Measurements from ENCODE around the gene ADAMTS12. TPM values are rescaled to one million over a fixed set of nuclear protein-coding genes. Genes with fewer than 3 reads are reported as not detected.

ADAMTS12 gene
- total RNA-seq, 4 donors from 2014 or later, result 0.49 to 3.1 (median 2.5) TPM

DNA sequence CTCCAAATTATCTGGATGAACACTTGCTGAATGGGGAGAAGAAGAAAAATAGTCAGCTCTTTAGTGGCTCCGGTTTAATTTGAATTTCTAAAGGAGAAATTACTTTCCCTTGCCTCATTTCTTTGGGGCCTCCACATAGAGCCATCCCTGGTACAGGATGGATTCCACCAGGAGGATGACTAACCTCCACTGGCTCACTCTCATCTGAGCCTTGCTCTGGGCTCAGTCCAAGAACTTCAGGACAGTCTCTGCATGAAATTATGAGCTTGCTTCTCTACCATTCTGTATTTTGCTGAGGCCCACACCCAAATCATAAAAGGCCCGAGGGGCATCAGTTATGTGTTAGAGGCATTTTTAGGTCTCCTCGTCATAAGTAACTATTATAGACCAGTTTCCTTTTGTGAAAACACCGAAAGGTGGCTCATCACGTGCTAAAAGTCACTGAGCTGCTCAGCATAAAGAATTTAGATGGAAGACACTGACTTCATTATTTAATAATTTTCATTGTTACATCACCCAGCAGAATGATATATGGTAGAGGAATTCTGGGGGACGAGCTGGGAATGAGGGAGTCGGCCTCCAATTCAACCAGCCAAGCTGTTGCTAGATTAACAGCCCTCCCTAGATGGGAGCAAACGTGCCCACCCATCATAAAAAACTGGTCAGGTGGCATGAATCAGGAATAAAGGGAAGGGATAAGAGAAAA is 228.9 kb downstream of the ADAMTS12 start:
- no peak for ATAC-seq
- Histone ChIP-seq H3K4me1 (no peaks in the 10 kb centered on the region), H3K27ac (no peak overlapping the region), H3K36me3 (no peaks in the 10 kb centered on the region), H3K9me3 (no peaks in the 10 kb centered on the region), H3K27me3 (no peaks in the 10 kb centered on the region), H3K4me3 (no peak overlapping the region)
- peak in 1 of 2 donors; percentile 16 for DNase-seq
- intact Hi-C loops (cut with DNase I; ENCODE audit: low total_unique reads), result no loop called here
- TF ChIP-seq, protein P1, sequence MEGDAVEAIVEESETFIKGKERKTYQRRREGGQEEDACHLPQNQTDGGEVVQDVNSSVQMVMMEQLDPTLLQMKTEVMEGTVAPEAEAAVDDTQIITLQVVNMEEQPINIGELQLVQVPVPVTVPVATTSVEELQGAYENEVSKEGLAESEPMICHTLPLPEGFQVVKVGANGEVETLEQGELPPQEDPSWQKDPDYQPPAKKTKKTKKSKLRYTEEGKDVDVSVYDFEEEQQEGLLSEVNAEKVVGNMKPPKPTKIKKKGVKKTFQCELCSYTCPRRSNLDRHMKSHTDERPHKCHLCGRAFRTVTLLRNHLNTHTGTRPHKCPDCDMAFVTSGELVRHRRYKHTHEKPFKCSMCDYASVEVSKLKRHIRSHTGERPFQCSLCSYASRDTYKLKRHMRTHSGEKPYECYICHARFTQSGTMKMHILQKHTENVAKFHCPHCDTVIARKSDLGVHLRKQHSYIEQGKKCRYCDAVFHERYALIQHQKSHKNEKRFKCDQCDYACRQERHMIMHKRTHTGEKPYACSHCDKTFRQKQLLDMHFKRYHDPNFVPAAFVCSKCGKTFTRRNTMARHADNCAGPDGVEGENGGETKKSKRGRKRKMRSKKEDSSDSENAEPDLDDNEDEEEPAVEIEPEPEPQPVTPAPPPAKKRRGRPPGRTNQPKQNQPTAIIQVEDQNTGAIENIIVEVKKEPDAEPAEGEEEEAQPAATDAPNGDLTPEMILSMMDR (IDR thresholded peaks at IDR 0.05 in 4 of 5, conservative IDR thresholded peaks at IDR 0.05 in 1 of 5), result no peak
- TF ChIP-seq POLR2A (IDR thresholded peaks at IDR 0.05), result no peak
- in situ Hi-C loops (cut with MboI; ENCODE audit: low sequenced_read_pairs in 4 of 4), result no loop called here

DNA sequence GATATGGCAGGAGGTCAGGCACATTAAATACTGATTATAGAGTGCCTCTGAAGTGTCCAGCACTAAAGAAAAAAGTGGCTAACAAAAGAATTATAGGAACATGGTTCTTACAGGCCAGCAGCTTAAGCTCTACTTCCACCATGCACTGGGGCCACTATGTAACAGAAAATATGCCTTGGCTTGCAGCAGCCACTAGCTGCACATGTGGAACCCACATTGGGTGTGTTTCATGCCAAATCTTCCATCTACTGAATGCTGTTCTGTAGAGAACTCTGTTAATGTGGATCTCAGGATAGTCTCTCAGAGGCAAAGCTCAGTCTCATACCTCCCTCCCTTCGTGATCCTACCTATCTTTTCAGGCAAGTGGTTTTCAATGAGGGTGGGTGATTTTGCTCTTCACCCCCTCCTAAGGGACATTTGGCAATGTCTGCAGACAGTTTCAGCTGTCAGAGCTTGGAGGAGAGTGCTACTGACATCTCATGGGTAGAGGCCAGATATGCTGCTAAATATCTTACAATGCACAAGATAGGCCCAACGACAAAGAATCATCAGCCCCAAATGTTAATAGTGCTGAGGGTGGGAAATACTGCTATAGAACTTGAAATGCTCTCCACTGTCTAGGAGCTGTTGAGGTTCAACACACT is 232.1 kb downstream of the ADAMTS12 start:
- ATAC-seq (no peak), DNase-seq (no peak)
- Histone ChIP-seq H3K27me3 (no peaks in the 10 kb centered on the region), H3K27ac (no peak overlapping the region), H3K4me3 (no peak overlapping the region), H3K4me1 (no peaks in the 10 kb centered on the region), H3K36me3 (no peaks in the 10 kb centered on the region), H3K9me3 (no peaks in the 10 kb centered on the region)
- no peak for TF ChIP-seq POLR2A (IDR thresholded peaks at IDR 0.05)
- TF ChIP-seq, protein P1 (IDR thresholded peaks at IDR 0.05 in 4 of 5, conservative IDR thresholded peaks at IDR 0.05 in 1 of 5), result no peak
- in situ Hi-C loops (cut with MboI; ENCODE audit: low sequenced_read_pairs in 4 of 4) (no loop called here), intact Hi-C loops (cut with DNase I; ENCODE audit: low total_unique reads) (no loop called here)

DNA sequence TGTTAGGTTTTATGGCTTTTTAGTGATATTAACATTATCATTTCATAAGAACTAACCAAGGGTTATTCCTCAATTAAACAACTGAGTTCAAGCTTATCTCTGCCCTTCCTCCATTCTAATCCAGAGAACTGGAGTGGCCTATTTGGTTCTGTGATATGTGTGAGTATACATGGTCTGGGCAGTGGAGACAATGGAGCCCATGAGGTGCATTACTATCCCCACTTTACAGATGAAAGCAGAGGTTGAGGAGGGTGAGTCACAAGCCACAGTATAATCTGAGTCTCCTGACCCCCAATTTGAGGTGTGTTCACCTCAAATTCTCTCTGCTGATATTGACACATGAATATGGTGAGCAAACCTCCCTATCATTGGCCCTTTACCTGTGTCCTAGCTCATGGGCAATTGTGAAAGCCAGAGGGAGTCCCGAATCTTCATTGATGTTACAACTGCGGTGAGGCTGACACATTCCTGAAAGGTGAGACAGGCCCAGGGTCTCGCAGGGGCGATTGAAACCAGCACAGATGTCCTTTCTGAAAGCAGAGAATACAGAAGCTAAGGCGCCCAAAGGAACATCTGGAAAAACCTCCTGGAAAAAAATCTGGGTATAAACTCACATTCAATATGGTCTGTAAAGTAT is 233.9 kb downstream of the ADAMTS12 start:
- no peak overlapping the region for H3K4me3 ChIP-seq
- intact Hi-C loops (cut with DNase I; ENCODE audit: low total_unique reads), result no loop called here
- no peaks in the 10 kb centered on the region for H3K36me3 ChIP-seq
- no peaks in the 10 kb centered on the region for H3K27me3 ChIP-seq
- TF ChIP-seq POLR2A (IDR thresholded peaks at IDR 0.05), result no peak
- TF ChIP-seq, protein P1 (IDR thresholded peaks at IDR 0.05 in 4 of 5, conservative IDR thresholded peaks at IDR 0.05 in 1 of 5), result no peak
- DNase-seq, result no peak
- no peak for ATAC-seq
- H3K27ac ChIP-seq, result no peak overlapping the region
- in situ Hi-C loops (cut with MboI; ENCODE audit: low sequenced_read_pairs in 4 of 4), result no loop called here
- H3K4me1 ChIP-seq, result no peaks in the 10 kb centered on the region
- H3K9me3 ChIP-seq, result no peaks in the 10 kb centered on the region

DNA sequence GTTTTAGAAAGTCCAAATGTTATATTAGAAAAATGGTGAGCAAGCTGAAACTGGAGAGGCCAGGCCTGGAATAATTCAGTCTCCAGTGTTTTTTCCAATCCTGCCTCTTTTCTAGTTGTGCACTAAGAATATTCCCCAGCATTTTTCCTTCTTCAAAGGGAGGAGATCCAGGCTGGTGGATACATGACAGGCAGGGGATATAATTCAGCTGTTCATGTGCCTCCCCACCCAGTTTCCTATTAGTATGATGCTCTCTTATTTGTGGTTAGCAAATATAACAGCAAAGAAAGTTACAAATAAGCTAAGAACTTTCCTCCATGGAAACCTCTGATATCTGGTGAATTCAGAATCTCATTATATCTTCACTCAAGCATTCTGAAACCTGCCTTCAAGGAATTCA is 234.6 kb downstream of the ADAMTS12 start:
- H3K27me3 ChIP-seq, result no peaks in the 10 kb centered on the region
- DNase-seq (no peak), ATAC-seq (no peak)
- intact Hi-C loops (cut with DNase I; ENCODE audit: low total_unique reads) (no loop called here), in situ Hi-C loops (cut with MboI; ENCODE audit: low sequenced_read_pairs in 4 of 4) (no loop called here)
- no peak overlapping the region for H3K27ac ChIP-seq
- H3K9me3 ChIP-seq, result no peaks in the 10 kb centered on the region
- no peak for TF ChIP-seq POLR2A (IDR thresholded peaks at IDR 0.05)
- TF ChIP-seq, protein P1 (IDR thresholded peaks at IDR 0.05 in 4 of 5, conservative IDR thresholded peaks at IDR 0.05 in 1 of 5), result no peak
- no peaks in the 10 kb centered on the region for H3K36me3 ChIP-seq
- H3K4me3 ChIP-seq, result no peak overlapping the region
- no peaks in the 10 kb centered on the region for H3K4me1 ChIP-seq
